GM12891 (cell line): Measurements from ENCODE around the gene S100A4.

ENCODE experiments used
- PAX5 ChIP-seq: IDR thresholded peaks from 2 replicates; pipeline ENCODE4 v1.6.1; 2011; ENCODE audit warnings: low read length, moderate library complexity, mild to moderate bottlenecking; ENCODE audit not compliant: insufficient read depth, severe bottlenecking
- POLR2A ChIP-seq: IDR thresholded peaks from 2 replicates; pipeline ENCODE4 v1.6.1; 2011; ENCODE audit warnings: low read depth, low read length, control low read depth
- POLR2AphosphoS5 ChIP-seq: IDR thresholded peaks from 2 replicates; pipeline ENCODE4 v1.6.1; 2011; ENCODE audit warnings: low read depth, low read length, control low read depth
- POU2F2 ChIP-seq: IDR thresholded peaks from 2 replicates; pipeline ENCODE4 v1.6.1; 2011; ENCODE audit warnings: low read depth, mild to moderate bottlenecking, control low read depth, low read length, moderate library complexity
- SPI1 ChIP-seq: IDR thresholded peaks from 2 replicates; pipeline ENCODE4 v1.6.1; 2011; ENCODE audit warnings: low read depth, low read length, control low read depth
- TAF1 ChIP-seq: IDR thresholded peaks from 2 replicates; pipeline ENCODE4 v1.6.1; 2011; ENCODE audit warnings: low read depth, low read length, control low read depth

GRCh38 chr1:153503766-153504165, 41.8 kb downstream of the S100A4 start:
- TF ChIP-seq POLR2A: no peak
- no peak for TF ChIP-seq POLR2AphosphoS5
- no peak for TF ChIP-seq SPI1
- TF ChIP-seq TAF1: no peak
- TF ChIP-seq PAX5: no peak
- no peak for TF ChIP-seq POU2F2
